Measurements from ENCODE around the gene TCERG1L. TPM values are rescaled to one million over a fixed set of nuclear protein-coding genes. Genes with fewer than 3 reads are reported as not detected.
"Not testable (repeated sequence)": the region's sequence is repeated elsewhere in the genome, so short reads cannot be mapped to it uniquely, and the experiment has no call there.

TCERG1L gene
- total RNA-seq, 4 donors from 2014 or later, result 0.41 TPM; not detected in 3

DNA sequence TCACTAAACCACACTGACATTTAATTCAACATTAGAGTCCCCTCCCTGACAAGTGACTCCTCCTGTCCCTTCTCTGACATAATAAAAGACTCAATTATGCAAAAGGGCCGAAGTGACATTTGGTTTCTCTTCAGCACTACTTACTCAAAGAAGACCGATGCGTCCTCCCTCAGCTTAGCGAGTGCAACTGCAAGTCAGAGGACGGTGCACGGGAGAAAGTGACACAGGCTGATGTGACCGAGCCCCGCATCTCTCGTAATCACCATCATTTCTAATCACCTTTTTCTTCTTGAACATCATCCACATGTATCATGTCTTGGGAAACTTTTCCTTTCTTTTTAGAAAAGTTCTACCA, 155.7 kb downstream of the TCERG1L start:
- no peak overlapping the region for H3K4me3 ChIP-seq
- no peaks in the 10 kb centered on the region for H3K36me3 ChIP-seq
- intact Hi-C loops (cut with DNase I; ENCODE audit: low total_unique reads), result no loop called here
- no peak for DNase-seq
- no peaks in the 10 kb centered on the region for H3K9me3 ChIP-seq
- no peak for TF ChIP-seq POLR2A (IDR thresholded peaks at IDR 0.05)
- TF ChIP-seq, protein P1, sequence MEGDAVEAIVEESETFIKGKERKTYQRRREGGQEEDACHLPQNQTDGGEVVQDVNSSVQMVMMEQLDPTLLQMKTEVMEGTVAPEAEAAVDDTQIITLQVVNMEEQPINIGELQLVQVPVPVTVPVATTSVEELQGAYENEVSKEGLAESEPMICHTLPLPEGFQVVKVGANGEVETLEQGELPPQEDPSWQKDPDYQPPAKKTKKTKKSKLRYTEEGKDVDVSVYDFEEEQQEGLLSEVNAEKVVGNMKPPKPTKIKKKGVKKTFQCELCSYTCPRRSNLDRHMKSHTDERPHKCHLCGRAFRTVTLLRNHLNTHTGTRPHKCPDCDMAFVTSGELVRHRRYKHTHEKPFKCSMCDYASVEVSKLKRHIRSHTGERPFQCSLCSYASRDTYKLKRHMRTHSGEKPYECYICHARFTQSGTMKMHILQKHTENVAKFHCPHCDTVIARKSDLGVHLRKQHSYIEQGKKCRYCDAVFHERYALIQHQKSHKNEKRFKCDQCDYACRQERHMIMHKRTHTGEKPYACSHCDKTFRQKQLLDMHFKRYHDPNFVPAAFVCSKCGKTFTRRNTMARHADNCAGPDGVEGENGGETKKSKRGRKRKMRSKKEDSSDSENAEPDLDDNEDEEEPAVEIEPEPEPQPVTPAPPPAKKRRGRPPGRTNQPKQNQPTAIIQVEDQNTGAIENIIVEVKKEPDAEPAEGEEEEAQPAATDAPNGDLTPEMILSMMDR (IDR thresholded peaks at IDR 0.05), result no peak
- H3K27me3 ChIP-seq, result no peaks in the 10 kb centered on the region
- H3K4me1 ChIP-seq, result no peaks in the 10 kb centered on the region
- H3K27ac ChIP-seq, result no peak overlapping the region

DNA sequence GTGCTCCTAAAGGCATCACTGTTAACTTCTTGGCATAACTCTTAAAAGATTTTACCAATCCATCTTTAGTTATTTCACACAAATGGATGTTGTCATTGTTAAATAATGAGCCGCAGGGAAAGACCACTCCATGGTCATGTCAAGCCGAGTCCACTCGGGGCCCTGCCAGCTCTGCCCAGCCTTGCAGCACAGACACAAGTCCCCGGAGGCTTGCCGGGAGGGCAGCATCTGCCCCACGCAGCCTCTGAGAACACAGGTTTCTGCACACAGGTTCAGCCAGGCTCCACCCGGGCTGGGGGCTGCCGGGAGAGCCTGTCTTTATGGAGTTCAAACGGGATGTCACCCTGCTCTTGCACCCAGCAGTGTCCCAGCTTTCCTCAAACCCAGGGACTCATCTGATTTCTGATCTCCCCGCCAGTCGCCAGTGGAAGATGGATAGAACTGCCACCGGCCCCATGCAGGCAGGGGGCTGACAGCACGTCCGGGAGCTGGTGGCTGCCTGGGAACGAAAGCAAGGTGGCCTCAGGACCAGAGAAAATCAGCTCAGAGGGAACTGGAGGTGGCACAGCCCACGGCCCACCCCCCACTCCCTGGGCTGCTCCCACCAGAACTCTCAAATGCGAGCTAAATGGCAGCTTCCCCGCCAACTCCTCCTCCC, 156.2 kb downstream of the TCERG1L start:
- no peak overlapping the region for H3K4me3 ChIP-seq
- no peaks in the 10 kb centered on the region for H3K9me3 ChIP-seq
- intact Hi-C loops (cut with DNase I; ENCODE audit: low total_unique reads), result no loop called here
- DNase-seq, result no peak
- H3K4me1 ChIP-seq, result no peaks in the 10 kb centered on the region
- H3K27ac ChIP-seq, result no peak overlapping the region
- no peak for TF ChIP-seq POLR2A (IDR thresholded peaks at IDR 0.05)
- TF ChIP-seq, protein P1 (IDR thresholded peaks at IDR 0.05), result no peak
- H3K27me3 ChIP-seq, result no peaks in the 10 kb centered on the region
- no peaks in the 10 kb centered on the region for H3K36me3 ChIP-seq

DNA sequence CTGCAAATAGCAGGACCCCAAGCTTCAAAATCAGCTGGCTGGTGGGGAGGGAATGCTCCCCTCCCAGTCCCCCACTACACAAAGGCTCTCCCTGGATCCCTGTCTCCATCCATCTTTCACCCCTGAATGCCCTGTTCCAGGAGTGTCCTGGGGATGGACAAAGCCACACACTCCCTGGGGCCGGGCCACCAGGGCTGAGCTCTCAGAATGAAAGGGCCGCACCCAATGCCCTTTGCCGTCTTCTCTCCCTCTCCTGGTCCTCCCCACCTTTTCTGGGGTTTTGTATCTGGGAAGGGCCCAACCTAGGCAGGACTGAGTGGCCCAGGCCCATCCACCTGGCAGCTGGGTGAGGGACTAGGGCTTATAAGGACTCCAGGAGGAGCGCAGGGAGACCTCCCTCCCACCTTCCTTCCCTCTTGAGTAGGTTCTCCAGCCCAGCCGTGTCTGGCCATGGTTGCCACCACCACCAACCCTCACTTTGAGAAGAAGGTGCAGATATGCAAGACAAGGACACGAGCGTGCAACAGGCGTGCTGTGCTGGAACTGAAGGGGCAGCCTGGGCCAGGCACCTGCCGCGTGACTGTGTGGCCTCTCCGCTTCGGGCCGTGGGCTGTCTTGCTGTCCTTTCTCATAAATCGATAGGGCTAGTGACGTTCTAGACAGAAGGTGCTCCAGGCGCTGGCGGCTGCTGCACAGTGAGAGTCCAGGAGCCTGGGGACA, 157.1 kb downstream of the TCERG1L start:
- Histone ChIP-seq H3K27me3 (no peaks in the 10 kb centered on the region), H3K9me3 (no peaks in the 10 kb centered on the region), H3K27ac (no peak overlapping the region), H3K4me1 (no peaks in the 10 kb centered on the region), H3K36me3 (no peaks in the 10 kb centered on the region), H3K4me3 (no peak overlapping the region)
- DNase-seq, result no peak
- intact Hi-C loops (cut with DNase I; ENCODE audit: low total_unique reads), result no loop called here
- TF ChIP-seq, protein P1 (IDR thresholded peaks at IDR 0.05), result no peak
- TF ChIP-seq POLR2A (IDR thresholded peaks at IDR 0.05), result no peak

DNA sequence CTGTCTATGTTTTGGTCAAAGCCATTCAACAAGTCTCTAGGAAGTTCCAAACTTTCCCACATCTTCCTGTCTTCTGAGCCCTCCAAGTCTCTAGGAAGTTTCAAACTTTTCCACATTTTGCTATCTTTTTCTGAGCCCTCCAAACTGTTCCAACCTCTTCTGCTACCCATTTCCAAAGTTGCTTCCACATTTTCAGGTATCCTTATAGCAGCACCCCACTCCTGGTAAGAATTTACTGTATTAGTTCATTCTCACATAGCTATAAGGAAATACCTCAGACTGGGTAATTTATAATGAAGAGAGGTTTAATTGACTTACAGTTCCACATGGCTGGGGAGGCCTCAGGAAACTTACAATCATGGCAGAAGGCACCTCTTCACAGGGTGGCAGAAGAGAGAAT, 159.1 kb downstream of the TCERG1L start:
- H3K36me3 ChIP-seq; intact Hi-C loops (cut with DNase I; ENCODE audit: low total_unique reads); H3K27ac ChIP-seq; H3K27me3 ChIP-seq; DNase-seq; H3K4me3 ChIP-seq; H3K4me1 ChIP-seq; H3K9me3 ChIP-seq: not testable (repeated sequence)

DNA sequence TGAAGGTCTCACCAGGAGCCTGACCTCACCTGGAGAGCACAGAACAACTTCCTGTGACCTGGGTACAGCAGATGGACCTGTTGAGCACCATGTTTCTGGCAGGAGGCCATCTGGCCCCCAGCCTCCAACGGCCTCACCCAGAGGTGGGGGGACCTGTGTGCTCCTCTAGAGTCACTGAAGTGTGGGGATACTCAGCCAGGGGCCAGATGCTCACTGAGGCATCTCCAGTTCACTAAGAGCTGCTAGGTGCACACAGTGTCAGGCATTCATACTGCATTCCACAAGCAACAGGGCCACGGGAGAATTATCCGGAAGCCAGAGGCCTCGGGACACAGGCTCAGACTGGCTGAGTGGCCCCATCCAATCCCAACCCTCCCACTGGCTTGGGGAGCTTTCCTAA, 161.4 kb downstream of the TCERG1L start:
- TF ChIP-seq, protein P1 (IDR thresholded peaks at IDR 0.05), result no peak
- TF ChIP-seq POLR2A (IDR thresholded peaks at IDR 0.05), result no peak
- H3K36me3 ChIP-seq, result no peaks in the 10 kb centered on the region
- intact Hi-C loops (cut with DNase I; ENCODE audit: low total_unique reads), result no loop called here
- H3K27ac ChIP-seq, result no peak overlapping the region
- H3K9me3 ChIP-seq, result no peaks in the 10 kb centered on the region
- H3K27me3 ChIP-seq, result no peaks in the 10 kb centered on the region
- DNase-seq, result no peak
- no peaks in the 10 kb centered on the region for H3K4me1 ChIP-seq
- no peak overlapping the region for H3K4me3 ChIP-seq
